Tibial nerve (tissue), 4 donors: ENCODE data around the gene HSH2D. TPM values are rescaled to one million over a fixed set of nuclear protein-coding genes. Genes with fewer than 3 reads are reported as not detected.
"Not testable (repeated sequence)": the region's sequence is repeated elsewhere in the genome, so short reads cannot be mapped to it uniquely, and the experiment has no call there.

Source experiments
- DNase-seq, 2 donors: peaks; one replicate each; pipeline ENCODE4 v3.0.0-alpha.2; 2019; ENCODE audit warnings: low spot score in 2 of 2
- H3K27ac ChIP-seq, 4 donors: fragments of 200-600 bp; sonication (generic) in 3 of 4; one replicate each; pipeline ENCODE4 v1.5.1; 2017 to 2019; ENCODE audit warnings: mild to moderate bottlenecking in 1 of 4
- H3K27me3 ChIP-seq, 2 donors: fragments of 200-600 bp; sonication (generic) in 1 of 2; one replicate each; pipeline versions ENCODE4 v1.5.1 to v1.6.0; 2017 to 2019
- H3K36me3 ChIP-seq, 3 donors: fragments of 200-600 bp; sonication (generic); one replicate each; pipeline ENCODE4 v1.5.1; 2018 to 2019
- H3K4me1 ChIP-seq, 4 donors: fragments of 200-600 bp; sonication (generic) in 3 of 4; one replicate each; pipeline ENCODE4 v1.5.1; 2017 to 2019
- H3K4me3 ChIP-seq, 4 donors: fragments of 200-600 bp; sonication (generic) in 3 of 4; one replicate each; pipeline ENCODE4 v1.5.1; 2017 to 2019; ENCODE audit warnings: mild to moderate bottlenecking in 1 of 4, moderate library complexity in 1 of 4
- H3K9me3 ChIP-seq, 4 donors: fragments of 200-600 bp; sonication (generic) in 3 of 4; one replicate each; pipeline ENCODE4 v1.5.1; 2017 to 2019
- CTCF ChIP-seq, 5 experiments: fragments of 200-600 bp in 3 of 5; fragments of 450-650 bp in 2 of 5; sonication (generic) in 3 of 5; IDR thresholded peaks; one replicate each; pipeline ENCODE4 v1.5.1; 2016 to 2019; ENCODE audit warnings: antibody characterized with exemption in 5 of 5, mild to moderate bottlenecking in 3 of 5, moderate library complexity in 2 of 5
- EP300 ChIP-seq, 2 donors: sonication (generic); formaldehyde crosslinking; IDR thresholded peaks; one replicate each; pipeline ENCODE4 v1.6.1; 2017; ENCODE audit warnings: antibody characterized with exemption in 2 of 2, mild to moderate bottlenecking in 1 of 2
- POLR2A ChIP-seq, 2 donors: fragments of 450-650 bp; IDR thresholded peaks; one replicate each; pipeline ENCODE4 v1.6.1; 2017; ENCODE audit warnings: antibody characterized with exemption in 2 of 2, mild to moderate bottlenecking in 2 of 2, moderate library complexity in 2 of 2
- WGBS, 2 donors: methylation state at CpG; one replicate each; pipeline ENCODE4 v1.1.5; 2018; 5-methylcytosine and 5-hydroxymethylcytosine counted together
- total RNA-seq, 4 donors: library from RNA; depleted of rRNA; stranded (reverse); fragments of >200 nt; gene quantifications; one replicate each; pipeline ENCODE4 v1.1.0, GENCODE V29; 2016

Gene HSH2D
- total RNA-seq, 4 donors from 2014 or later: 0.22 TPM; not detected in 3

GRCh38 chr19:16175954-16176353 lies 32.5 kb downstream of the HSH2D start:
- no peak overlapping the region for H3K27ac ChIP-seq
- 66 to 74% methylated on average over 2 of the region's 2 CpGs for WGBS, 2 donors
- H3K27me3 ChIP-seq: no peaks in the 10 kb centered on the region
- peaks cover 0 to 13% (median 0%) of the 10 kb centered on the region in 4 donors for H3K9me3 ChIP-seq
- TF ChIP-seq POLR2A (IDR thresholded peaks at IDR 0.05) (no peak), CTCF (IDR thresholded peaks at IDR 0.05) (no peak), EP300 (IDR thresholded peaks at IDR 0.05) (no peak)
- no peak for DNase-seq
- peaks cover 0 to 5% (median 0%) of the 10 kb centered on the region in 4 donors for H3K4me1 ChIP-seq
- no peaks in the 10 kb centered on the region for H3K36me3 ChIP-seq
- H3K4me3 ChIP-seq: no peak overlapping the region

GRCh38 chr19:16178866-16179265 lies 35.4 kb downstream of the HSH2D start:
- Histone ChIP-seq H3K4me1 (peaks cover 0 to 14% (median 0%) of the 10 kb centered on the region in 4 donors), H3K9me3 (peaks cover 0 to 13% (median 0%) of the 10 kb centered on the region in 4 donors)
- not testable (repeated sequence) for H3K4me3 ChIP-seq, H3K27ac ChIP-seq, H3K36me3 ChIP-seq, DNase-seq, H3K27me3 ChIP-seq
- 82 to 90% methylated on average over 5 of the region's 5 CpGs for WGBS, 2 donors

- no peak overlapping the region for H3K27ac ChIP-seq
- 34 to 36% methylated on average over 4 of the region's 4 CpGs for WGBS, 2 donors
- peaks cover 0 to 18% (median 0%) of the 10 kb centered on the region in 4 donors for H3K4me1 ChIP-seq
- H3K4me3 ChIP-seq: no peak overlapping the region
- H3K36me3 ChIP-seq: no peaks in the 10 kb centered on the region
- TF ChIP-seq CTCF (IDR thresholded peaks at IDR 0.05): no peak
- TF ChIP-seq POLR2A (IDR thresholded peaks at IDR 0.05): no peak
- no peak for TF ChIP-seq EP300 (IDR thresholded peaks at IDR 0.05)
- no peak for DNase-seq
- peaks cover 0 to 2% (median 0%) of the 10 kb centered on the region in 4 donors for H3K9me3 ChIP-seq
- no peaks in the 10 kb centered on the region for H3K27me3 ChIP-seq
Measured at GRCh38 chr19:16180611-16181010, 37.1 kb downstream of the HSH2D start.

GRCh38 chr19:16184665-16185122 lies 41.2 kb downstream of the HSH2D start:
- Histone ChIP-seq H3K27ac (peak overlapping the region in 3 of 4 donors; percentile 68 to 85 (median 79)), H3K36me3 (peaks cover 0 to 32% (median 0%) of the 10 kb centered on the region in 3 donors), H3K9me3 (no peaks in the 10 kb centered on the region), H3K4me1 (peaks cover 0 to 49% (median 7%) of the 10 kb centered on the region in 4 donors), H3K4me3 (peak overlapping the region; percentile 43 to 72 (median 68)), H3K27me3 (no peaks in the 10 kb centered on the region)
- DNase-seq: no peak
- WGBS, 2 donors: 38 to 46% methylated on average over 18 of the region's 18 CpGs
- TF ChIP-seq EP300 (IDR thresholded peaks at IDR 0.05) (no peak), POLR2A (IDR thresholded peaks at IDR 0.05) (no peak)

GRCh38 chr19:16185123-16185767 lies 41.8 kb downstream of the HSH2D start, which contains the start of gene FAM32A:
FAM32A (plus strand) TSS chr19:16185410; CDS start chr19:16185443, 33 bp downstream.
- peak; percentile 81 to 97 for TF ChIP-seq EP300 (IDR thresholded peaks at IDR 0.05)
- peak; percentile 25 to 70 for TF ChIP-seq POLR2A (IDR thresholded peaks at IDR 0.05)
- peak; percentile 22 to 67 (median 52) for TF ChIP-seq CTCF (IDR thresholded peaks at IDR 0.05)
- no peaks in the 10 kb centered on the region for H3K27me3 ChIP-seq
- 0% methylated on average over 38 to 39 of the region's 39 CpGs for WGBS, 2 donors
- H3K4me1 ChIP-seq: peaks cover 0 to 49% (median 7%) of the 10 kb centered on the region in 4 donors
- peak; percentile 99 for DNase-seq
- no peaks in the 10 kb centered on the region for H3K9me3 ChIP-seq
- peaks cover 0 to 37% (median 5%) of the 10 kb centered on the region in 3 donors for H3K36me3 ChIP-seq
- H3K27ac ChIP-seq: peak within 1 kb of the TSS; percentile 38 to 91 (median 82)
- peak within 1 kb of the TSS; percentile 65 to 93 (median 72) for H3K4me3 ChIP-seq

- no peaks in the 10 kb centered on the region for H3K9me3 ChIP-seq
- WGBS, 2 donors: 0 to 1% methylated on average over 20 of the region's 20 CpGs
- no peak for TF ChIP-seq EP300 (IDR thresholded peaks at IDR 0.05)
- peak in 1 of 5 experiments; percentile 17 for TF ChIP-seq CTCF (IDR thresholded peaks at IDR 0.05)
- TF ChIP-seq POLR2A (IDR thresholded peaks at IDR 0.05): no peak
- H3K27me3 ChIP-seq: no peaks in the 10 kb centered on the region
- H3K4me3 ChIP-seq: peak overlapping the region; percentile 65 to 93 (median 72)
- H3K27ac ChIP-seq: peak overlapping the region; percentile 38 to 91 (median 82)
- peak in 1 of 2 donors; percentile 29 for DNase-seq
- H3K4me1 ChIP-seq: peaks cover 0 to 46% (median 7%) of the 10 kb centered on the region in 4 donors
- H3K36me3 ChIP-seq: peaks cover 0 to 42% (median 10%) of the 10 kb centered on the region in 3 donors
Measured at GRCh38 chr19:16185768-16186123, 42.3 kb downstream of the HSH2D start.
